Skeletal muscle tissue (tissue), 4 donors: ENCODE data around the gene ANTXR1. TPM values are rescaled to one million over a fixed set of nuclear protein-coding genes. Genes with fewer than 3 reads are reported as not detected.

ENCODE experiments used
- H3K27ac ChIP-seq: one replicate; pipeline ENCODE4 v1.7.0; 2013; ENCODE audit warnings: mild to moderate bottlenecking, low read depth, low read length, inconsistent platforms
- H3K27me3 ChIP-seq, 3 donors: one replicate each; pipeline ENCODE4 v1.7.0; 2013; ENCODE audit warnings: low read length in 3 of 3; ENCODE audit not compliant: control insufficient read depth in 3 of 3, insufficient read depth in 3 of 3
- H3K36me3 ChIP-seq, 3 donors: one replicate each; pipeline ENCODE4 v1.7.0; 2013; ENCODE audit warnings: low read length in 3 of 3; ENCODE audit not compliant: control insufficient read depth in 3 of 3, insufficient read depth in 3 of 3
- H3K4me1 ChIP-seq, 3 donors: one replicate each; pipeline ENCODE4 v1.7.0; 2013; ENCODE audit warnings: low read length in 3 of 3, mild to moderate bottlenecking in 3 of 3; ENCODE audit not compliant: control insufficient read depth in 3 of 3, insufficient read depth in 3 of 3
- H3K4me3 ChIP-seq, 3 donors: one replicate each; pipeline ENCODE4 v1.7.0; 2013; ENCODE audit warnings: low read length in 3 of 3
- H3K9ac ChIP-seq, 3 donors: one replicate each; pipeline ENCODE4 v1.7.0; 2013; ENCODE audit warnings: low read length in 3 of 3, mild to moderate bottlenecking in 3 of 3, moderate library complexity in 2 of 3, low read depth in 1 of 3
- H3K9me3 ChIP-seq, 3 donors: one replicate each; pipeline ENCODE4 v1.7.0; 2013; ENCODE audit warnings: low read length in 3 of 3; ENCODE audit not compliant: control insufficient read depth in 3 of 3
- total RNA-seq: library from RNA; depleted of rRNA; stranded (reverse); fragments of >200 nt; gene quantifications from one replicate; pipeline ENCODE4 v1.2.3, GENCODE V29; 2014
- donor health status: Osteomylitis.

The ANTXR1 gene
- total RNA-seq, 1 donor from 2014 or later: 86.6 TPM

DNA sequence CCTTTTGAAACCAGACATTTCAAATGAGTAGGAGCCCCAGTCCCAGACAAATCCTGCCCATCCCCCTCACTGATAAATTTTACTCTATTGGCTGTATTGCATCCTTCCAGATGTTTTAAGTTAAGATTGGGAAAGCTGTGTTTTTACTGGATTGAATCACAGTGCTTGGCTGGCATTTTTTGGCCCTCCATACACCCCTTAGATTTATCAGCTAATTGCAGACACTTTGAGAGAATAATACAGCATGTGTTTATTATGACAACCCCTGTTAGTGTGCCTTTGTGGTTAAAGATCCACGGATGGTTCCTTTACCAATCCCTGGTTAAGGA, 74.9 kb downstream of the ANTXR1 start:
- H3K36me3 ChIP-seq: no peaks in the 10 kb centered on the region
- H3K27me3 ChIP-seq: no peaks in the 10 kb centered on the region
- no peaks in the 10 kb centered on the region for H3K9me3 ChIP-seq
- no peak overlapping the region for H3K27ac ChIP-seq
- no peak overlapping the region for H3K9ac ChIP-seq
- H3K4me1 ChIP-seq: peaks cover 6 to 14% (median 13%) of the 10 kb centered on the region in 3 donors
- H3K4me3 ChIP-seq: no peak overlapping the region

- Histone ChIP-seq H3K27me3 (no peaks in the 10 kb centered on the region), H3K4me3 (no peak overlapping the region), H3K27ac (peak overlapping the region; percentile 34), H3K9ac (no peak overlapping the region), H3K4me1 (peaks cover under 1 to 8% (median 7%) of the 10 kb centered on the region in 3 donors), H3K36me3 (no peaks in the 10 kb centered on the region), H3K9me3 (no peaks in the 10 kb centered on the region)
These were observed 75.5 kb downstream of the ANTXR1 start for GRCh38 chr2:69088466-69088865.

GRCh38 chr2:69089266-69089665, 76.3 kb downstream of the ANTXR1 start:
- H3K36me3 ChIP-seq: no peaks in the 10 kb centered on the region
- peaks cover 0 to 3% (median 2%) of the 10 kb centered on the region in 3 donors for H3K4me1 ChIP-seq
- no peaks in the 10 kb centered on the region for H3K9me3 ChIP-seq
- H3K27ac ChIP-seq: peak overlapping the region; percentile 71
- no peaks in the 10 kb centered on the region for H3K27me3 ChIP-seq
- no peak overlapping the region for H3K9ac ChIP-seq
- no peak overlapping the region for H3K4me3 ChIP-seq

GRCh38 chr2:69089998-69090397, 77.0 kb downstream of the ANTXR1 start:
- Histone ChIP-seq H3K4me1 (peaks cover 0 to 3% (median 2%) of the 10 kb centered on the region in 3 donors), H3K4me3 (no peak overlapping the region), H3K9ac (no peak overlapping the region), H3K36me3 (no peaks in the 10 kb centered on the region), H3K27ac (peak overlapping the region; percentile 71), H3K9me3 (no peaks in the 10 kb centered on the region), H3K27me3 (no peaks in the 10 kb centered on the region)

DNA sequence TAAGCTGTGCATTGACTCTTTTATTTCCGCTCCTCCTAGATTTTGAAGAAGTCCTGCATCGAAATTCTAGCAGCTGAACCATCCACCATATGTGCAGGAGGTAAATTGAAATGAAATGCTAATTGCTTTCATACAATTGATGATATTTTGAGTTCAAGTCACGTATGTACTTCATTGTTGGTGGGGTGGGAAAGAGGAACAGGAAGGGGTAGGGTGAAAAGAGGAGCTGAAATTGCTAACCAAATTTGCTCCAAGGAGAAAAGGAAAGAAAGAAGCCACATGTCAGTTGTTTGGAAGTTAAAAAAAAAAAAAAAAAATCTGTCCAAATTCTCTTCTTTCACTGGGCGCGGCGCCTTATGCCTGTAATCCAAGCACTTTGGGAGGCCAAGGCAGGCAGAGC, 77.8 kb downstream of the ANTXR1 start:
- no peaks in the 10 kb centered on the region for H3K36me3 ChIP-seq
- no peak overlapping the region for H3K27ac ChIP-seq
- H3K4me1 ChIP-seq: peaks cover 0 to 3% (median 2%) of the 10 kb centered on the region in 3 donors
- H3K9ac ChIP-seq: no peak overlapping the region
- no peaks in the 10 kb centered on the region for H3K9me3 ChIP-seq
- no peaks in the 10 kb centered on the region for H3K27me3 ChIP-seq
- no peak overlapping the region for H3K4me3 ChIP-seq

- H3K9me3 ChIP-seq: no peaks in the 10 kb centered on the region
- H3K27me3 ChIP-seq: no peaks in the 10 kb centered on the region
- no peak overlapping the region for H3K4me3 ChIP-seq
- no peak overlapping the region for H3K9ac ChIP-seq
- H3K27ac ChIP-seq: no peak overlapping the region
- peaks cover 2 to 9% (median 8%) of the 10 kb centered on the region in 3 donors for H3K4me1 ChIP-seq
- no peaks in the 10 kb centered on the region for H3K36me3 ChIP-seq
These were observed 79.9 kb downstream of the ANTXR1 start for GRCh38 chr2:69092857-69093256.

GRCh38 chr2:69095305-69095704, 82.3 kb downstream of the ANTXR1 start:
- H3K36me3 ChIP-seq: no peaks in the 10 kb centered on the region
- no peak overlapping the region for H3K9ac ChIP-seq
- H3K27ac ChIP-seq: peak overlapping the region; percentile 29
- no peaks in the 10 kb centered on the region for H3K27me3 ChIP-seq
- H3K9me3 ChIP-seq: no peaks in the 10 kb centered on the region
- no peak overlapping the region for H3K4me3 ChIP-seq
- peaks cover 5 to 10% (median 6%) of the 10 kb centered on the region in 3 donors for H3K4me1 ChIP-seq

DNA sequence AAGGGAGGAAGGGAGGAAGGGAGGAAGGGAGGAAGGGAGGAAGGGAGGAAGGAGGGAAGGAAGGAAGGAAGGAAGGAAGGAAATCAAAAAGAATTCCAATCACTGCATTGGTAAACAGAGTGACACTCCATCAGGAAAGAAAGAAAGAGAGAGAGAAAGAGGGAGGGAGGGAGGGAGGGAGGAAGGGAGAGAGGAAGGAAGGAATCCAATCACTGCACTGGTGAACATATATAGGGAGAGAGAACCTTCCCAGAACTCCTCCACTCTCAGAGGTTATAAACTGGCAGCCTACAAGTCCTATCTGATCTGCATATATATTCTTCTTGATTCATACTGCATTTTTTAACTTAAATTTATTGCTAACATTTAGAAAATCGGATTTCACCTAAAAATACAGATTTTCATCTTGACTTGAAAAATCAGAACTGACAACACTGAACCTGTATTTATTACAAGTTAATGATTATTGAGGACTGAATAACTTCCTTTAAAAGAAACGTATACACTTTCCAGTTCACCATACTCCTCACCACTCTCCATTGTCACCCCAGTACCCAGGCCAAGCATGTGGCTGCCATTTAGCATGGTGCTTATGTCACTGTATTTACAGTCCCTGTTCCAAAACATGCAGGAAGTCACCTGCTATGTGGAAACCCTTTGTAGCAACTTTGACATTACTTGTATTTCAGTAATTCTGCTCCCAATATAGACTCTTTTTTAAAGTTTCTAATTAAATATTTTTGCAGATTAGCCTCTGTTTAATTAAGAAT, 83.5 kb downstream of the ANTXR1 start:
- no peak overlapping the region for H3K27ac ChIP-seq
- H3K4me3 ChIP-seq: no peak overlapping the region
- no peaks in the 10 kb centered on the region for H3K36me3 ChIP-seq
- no peak overlapping the region for H3K9ac ChIP-seq
- no peaks in the 10 kb centered on the region for H3K9me3 ChIP-seq
- H3K27me3 ChIP-seq: no peaks in the 10 kb centered on the region
- H3K4me1 ChIP-seq: peaks cover 6 to 10% (median 7%) of the 10 kb centered on the region in 3 donors

DNA sequence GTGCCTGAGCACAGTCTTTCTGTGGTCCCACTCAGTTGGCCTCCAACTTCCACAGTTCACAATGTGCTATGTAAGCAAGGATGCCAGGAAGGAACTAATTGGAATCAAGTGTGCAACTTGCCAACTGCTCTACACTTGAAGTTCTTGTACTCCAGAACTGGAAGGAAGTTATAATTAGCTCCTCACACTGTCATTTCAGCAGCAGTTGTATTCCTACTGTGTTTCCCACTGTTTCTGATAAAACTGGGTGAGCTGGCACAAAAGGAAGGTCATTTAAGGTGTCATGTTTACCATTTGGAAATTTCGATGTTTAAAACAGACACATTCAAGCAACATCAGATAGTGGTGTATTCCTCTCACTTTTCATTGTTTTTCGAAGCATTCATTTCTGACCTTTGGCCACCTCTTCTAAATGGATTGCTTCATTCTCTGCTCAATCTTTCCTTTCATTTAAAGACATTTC, 84.2 kb downstream of the ANTXR1 start:
- Histone ChIP-seq H3K4me3 (no peak overlapping the region), H3K36me3 (no peaks in the 10 kb centered on the region), H3K4me1 (peaks cover 6 to 10% (median 7%) of the 10 kb centered on the region in 3 donors), H3K9me3 (no peaks in the 10 kb centered on the region), H3K9ac (no peak overlapping the region), H3K27me3 (no peaks in the 10 kb centered on the region), H3K27ac (no peak overlapping the region)

- Histone ChIP-seq H3K9ac (no peak overlapping the region), H3K4me3 (no peak overlapping the region), H3K9me3 (no peaks in the 10 kb centered on the region), H3K27ac (no peak overlapping the region), H3K4me1 (peaks cover 6 to 10% (median 7%) of the 10 kb centered on the region in 3 donors), H3K36me3 (peaks cover 0 to 3% (median 0%) of the 10 kb centered on the region in 3 donors), H3K27me3 (no peaks in the 10 kb centered on the region)
These were observed 85.1 kb downstream of the ANTXR1 start for GRCh38 chr2:69097891-69098655.
